ENCODE data around the gene CYP27C1.

CYP27C1 gene

DNA sequence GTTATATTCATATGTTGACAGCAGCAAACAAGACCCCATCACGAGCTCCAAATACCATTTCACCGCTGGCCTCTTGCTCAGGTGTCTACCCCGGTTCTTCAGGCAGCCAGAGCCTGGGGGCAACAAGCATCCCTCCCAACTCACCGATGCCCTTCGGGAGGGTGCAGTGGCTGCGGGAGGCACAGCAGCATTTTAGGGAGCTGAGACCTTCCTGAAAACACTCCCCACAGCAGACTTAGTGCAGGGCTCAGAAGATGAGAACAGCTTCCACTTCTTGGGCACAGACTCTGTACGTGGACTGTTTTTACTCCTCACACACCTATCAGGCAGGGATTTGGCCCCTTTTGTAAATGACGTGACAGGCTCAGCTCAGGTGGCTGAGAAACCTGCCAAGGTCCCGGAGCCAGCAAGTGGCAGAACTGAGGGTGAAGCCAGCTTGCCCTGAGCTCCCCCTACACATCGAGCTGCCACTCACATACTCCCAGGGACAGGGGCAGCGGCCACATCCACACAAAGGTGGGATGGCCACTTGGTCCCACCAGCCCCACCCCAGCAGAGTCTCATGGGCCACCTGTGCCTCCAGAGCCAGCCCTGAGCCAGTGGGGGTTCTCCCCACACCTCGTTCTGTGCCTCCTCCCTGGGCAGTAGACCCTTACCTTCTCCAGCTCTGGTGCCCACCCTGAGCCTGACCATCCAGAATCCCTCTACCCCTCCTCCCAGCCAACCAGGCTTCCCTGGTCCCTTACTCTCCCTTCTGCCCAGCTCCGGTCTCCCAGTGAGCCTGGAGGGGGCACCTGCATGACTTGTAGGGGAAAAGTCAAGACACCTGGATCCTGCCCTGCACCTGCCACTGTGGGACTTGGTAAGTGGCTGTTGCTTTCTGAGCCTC, 28.5 kb downstream of the CYP27C1 start:
- DNase-seq, result no peak

DNA sequence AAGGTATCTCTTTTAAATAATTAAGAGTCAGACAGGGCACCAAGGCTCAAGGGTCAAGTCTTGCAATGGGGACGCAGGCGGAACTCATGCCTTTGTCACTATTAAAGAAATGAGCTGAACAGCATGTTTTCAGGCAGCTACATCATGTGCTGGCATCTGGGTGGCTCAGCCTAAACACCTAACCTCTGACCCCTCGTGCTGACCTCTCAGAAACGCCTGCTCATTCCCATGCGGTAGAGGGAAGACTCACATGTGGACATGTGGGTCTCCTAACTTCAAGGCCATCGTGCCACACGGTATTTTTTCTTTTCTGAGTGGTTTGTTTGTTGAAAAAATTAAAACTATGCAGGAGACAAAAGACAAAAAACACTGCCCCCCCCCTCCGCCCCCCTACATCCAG, 31.3 kb downstream of the CYP27C1 start:
- no peak for DNase-seq

DNA sequence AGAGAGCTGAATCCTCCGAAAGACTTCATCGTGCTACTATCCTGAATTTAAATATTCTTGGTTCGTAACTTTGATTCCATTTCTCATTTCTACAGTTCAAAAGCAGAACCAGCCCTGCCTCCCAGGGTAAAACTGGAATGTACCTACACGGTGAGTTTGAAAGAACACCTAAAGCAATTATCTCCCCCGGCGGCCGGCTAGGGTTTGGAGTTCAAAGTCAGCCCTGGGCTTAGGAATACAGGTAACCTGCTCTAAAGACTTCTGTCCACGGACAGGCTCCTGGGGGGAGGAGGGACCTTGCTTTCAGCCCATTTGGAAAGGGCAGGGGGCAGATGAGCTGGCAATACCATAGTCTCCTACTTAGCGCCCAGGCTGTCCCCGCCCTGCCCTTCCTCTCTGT, 32.3 kb downstream of the CYP27C1 start:
- DNase-seq, result no peak

DNA sequence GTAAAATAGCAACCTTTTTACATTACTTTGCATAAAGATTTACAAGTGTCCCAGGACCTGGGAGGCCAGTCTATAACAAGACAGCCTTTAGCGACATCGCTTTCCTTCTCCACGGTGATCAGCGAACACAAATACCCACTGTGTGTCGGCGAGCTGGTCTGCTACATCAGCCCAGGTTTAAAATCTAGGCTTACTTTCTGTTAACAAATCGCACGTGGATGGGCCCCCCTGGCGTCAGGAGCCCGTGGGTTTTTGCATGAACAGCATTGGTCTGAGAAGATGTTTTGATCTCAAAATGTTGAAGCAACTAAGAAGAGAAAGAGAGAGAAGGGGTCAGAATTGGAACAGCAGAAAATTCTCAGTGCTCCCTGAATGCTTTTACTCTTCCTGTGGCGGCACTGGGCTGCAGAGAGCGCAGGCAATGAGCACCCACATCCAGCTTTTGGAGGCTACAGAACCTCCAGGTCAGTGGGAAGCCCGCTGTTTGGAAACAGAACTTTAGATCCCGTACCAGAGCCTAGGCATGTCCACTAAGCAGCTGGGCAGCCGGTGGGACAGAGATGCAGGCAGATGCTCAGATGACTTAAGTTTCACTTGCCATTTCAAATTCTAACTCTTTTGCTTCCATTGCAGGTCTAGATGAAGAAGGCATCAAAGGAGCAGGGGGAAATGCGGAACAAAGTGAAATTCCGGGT, 32.9 kb downstream of the CYP27C1 start:
- DNase-seq, result no peak

DNA sequence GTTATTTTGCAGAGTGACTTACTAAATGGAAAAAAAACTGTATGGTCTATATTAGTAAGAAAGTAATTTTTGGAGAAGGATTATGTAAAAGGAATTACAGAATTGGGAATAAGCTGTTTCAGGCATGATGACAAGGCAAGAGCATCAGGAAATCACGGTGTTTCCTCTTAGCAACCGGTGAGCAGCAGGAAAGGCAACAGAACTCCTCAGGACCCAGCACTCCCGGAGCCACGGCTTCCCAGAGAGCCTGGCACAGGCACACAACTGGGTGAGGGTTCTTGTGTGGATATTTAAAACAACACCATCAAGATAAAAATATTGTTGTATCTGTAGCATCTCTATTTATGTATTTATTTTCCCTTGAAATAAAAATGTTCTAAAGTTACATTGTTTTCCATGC, 34.4 kb downstream of the CYP27C1 start:
- DNase-seq, result no peak

DNA sequence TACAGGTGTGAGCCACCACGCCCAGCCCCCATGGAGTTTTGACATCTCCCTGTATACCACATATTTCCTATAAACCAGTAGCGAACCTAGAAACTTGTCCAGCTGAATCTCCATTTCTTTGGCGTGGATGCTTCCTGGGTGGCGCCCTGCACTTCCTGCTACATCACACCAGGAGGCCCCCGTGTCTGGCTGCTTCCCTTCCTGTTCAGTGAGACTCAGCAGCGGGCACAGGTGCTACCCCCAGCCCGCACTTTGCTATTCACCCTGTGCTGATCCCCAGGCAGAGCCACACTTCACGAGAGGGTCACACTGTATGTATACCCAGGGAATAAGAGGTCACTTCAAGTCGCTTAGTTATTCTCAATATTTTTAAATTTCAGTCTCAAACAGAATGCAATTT, 35.0 kb downstream of the CYP27C1 start:
- no peak for DNase-seq

DNA sequence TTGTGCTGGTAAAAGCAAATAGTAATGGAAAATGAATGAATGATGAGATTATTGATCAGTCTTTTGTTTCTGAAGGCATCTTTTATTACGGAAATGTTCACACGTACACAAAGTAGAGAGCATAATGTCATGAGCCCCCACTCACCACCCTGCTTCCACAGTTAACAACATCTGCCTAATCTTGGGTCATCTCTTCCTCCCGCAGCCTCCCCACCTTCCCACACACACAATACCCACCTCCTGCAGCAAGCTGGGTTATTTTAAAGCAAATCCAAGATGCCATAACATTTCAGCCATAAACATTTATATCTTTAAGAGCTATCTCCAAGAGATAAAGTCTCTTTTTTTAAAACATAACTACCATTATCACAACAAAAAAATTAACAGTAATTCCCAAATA, 36.3 kb downstream of the CYP27C1 start:
- DNase-seq, result no peak

DNA sequence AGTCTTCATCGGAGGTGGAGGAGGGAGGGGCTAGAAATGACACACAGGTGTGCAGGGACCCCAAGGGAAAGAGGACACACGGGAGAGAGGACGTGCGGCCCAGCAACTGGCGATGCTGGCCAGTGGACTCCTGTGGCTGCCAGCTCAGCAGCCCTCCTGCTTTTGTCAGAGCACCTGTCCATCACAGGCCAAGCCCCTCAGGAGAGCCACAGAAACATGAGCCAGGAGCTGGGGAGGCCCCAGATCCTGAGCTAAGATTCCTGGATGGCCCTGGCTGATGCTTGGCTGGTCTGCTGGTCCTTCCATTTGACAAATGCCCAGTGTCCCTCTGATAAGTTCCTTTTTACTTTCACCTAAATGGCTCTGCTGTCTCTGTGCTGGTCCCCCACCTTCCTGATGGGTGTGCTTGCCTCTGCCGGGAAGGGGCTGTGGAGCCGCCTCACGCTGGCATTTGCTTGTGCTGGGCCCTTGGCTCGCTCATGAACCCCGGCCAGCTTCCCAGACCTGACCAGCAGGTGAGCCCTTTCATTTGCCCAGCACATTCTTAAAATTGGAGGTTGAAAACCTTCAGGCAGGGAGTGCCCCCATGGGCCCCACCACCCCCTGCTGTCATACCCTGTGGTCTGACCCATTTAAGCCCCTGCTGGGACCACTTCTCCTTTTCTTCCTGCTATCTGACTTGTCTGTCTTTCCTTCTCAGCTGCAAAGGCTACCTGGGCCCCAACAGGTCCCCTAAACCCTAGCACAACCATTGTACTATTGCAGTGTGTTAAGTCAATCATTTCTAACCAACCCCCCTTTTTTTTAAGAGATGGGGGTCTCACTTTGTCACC, 37.3 kb downstream of the CYP27C1 start:
- no peak for DNase-seq

DNA sequence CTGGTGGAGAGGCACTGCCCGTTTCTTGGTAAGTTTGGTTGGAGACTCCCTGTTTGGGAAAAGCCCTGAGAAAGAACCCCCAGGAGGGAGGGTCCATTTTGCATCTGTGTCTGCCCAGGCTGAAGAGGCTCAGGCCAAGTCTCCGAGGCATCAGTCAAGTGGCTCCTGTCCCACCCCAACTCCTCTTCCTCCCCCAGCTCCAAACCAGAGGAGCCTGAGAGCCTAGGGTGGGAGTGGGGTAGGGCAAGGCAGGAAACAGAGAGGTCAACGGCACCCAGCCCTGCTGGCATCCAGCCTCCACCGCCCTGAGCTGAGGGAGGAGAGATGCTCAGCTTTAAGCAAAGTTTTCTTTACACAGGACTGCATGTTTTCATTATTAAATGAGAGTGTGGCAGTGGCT, 38.2 kb downstream of the CYP27C1 start:
- no peak for DNase-seq

DNA sequence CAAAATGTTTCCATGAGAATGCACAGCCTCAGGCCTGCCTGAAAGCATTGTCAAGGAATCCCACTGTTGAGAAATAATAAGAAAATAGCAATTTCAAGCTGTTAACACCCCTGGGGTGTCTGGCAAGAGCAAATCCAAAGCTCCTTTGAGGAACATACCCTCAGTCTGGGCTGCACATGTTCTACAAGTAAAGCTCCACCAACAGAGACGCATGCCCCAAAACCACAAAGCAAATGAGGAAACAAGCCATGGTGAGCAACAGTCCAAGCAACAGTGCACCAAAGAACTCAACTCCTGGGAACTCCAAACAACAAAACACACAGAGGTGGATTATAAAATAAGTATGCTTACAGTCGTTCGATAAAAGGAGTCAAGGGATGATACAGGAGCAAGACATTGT, 40.3 kb downstream of the CYP27C1 start:
- DNase-seq, result no peak

DNA sequence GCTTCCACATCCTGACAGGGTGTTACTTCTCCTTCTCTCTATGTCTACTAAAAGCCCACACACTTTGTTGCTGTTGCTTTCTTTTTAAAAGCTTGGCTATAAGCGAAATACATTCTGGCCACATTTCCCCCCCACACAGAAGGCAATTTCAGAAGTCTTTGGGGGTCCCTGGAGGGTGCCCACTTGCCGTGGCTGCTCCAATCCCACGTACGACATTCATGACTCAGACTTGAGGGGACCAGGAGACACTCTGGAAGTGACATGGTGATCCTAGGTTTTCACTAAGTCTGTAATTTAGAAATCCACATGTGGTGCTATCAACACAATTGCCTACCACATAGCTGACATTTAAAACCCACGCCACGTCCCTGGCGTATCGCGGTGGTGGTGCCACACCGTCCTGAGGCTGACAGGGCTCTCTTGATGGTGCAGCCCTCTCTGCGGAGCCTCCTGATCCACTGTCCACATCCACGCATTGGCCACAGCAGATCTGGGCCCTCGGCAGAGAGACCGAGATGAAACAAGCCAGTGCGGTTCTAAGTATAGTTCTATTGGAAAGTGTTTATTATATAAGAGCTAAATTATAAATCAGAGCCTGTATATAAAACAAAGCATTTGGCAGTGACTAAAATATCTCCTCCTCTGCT, 42.4 kb downstream of the CYP27C1 start:
- no peak for DNase-seq

DNA sequence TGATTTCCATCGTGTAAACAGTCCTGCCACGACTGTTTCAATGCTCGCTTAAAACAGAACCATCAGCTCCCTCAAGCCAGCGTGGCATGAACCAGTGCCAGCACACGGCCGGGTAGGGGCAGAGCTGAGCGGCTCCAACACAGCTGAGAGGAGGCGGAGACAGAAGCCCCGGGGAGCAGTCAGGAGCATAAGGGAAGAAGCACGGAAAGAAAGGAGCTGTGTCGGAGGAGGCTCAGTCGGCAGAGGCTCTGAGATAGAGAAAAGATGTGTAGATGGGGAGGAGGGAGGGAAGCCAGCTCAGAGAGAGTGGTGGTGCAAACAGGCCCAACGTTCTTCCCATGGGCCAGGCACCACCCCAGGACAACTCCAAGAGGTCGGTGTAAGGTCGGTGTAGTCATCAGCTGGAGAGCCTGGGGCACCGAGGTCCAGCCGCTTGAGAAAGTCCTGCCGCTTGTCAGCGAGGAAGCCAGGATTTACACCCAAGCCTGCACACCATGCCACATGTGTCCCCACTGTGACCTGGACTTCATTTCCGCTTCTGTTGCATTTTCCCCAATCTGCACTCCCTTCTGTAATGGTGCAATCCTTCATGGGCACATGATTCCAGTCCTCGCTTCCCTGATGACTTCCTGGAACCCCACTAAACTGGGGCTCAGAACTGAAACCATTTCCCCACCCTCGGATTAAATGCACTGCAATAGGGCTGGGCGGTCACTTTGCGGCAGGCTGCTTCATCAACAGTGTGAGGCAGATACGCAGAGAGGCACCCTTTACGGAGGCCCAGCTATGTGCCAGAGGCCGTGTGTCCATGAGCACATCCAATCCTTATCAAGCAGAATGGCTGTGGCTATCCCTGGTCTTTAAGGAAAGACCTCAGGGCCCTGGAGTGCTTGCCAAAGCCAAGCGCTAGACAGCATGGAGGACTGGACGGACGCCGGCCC, 43.5 kb downstream of the CYP27C1 start:
- DNase-seq, result no peak

DNA sequence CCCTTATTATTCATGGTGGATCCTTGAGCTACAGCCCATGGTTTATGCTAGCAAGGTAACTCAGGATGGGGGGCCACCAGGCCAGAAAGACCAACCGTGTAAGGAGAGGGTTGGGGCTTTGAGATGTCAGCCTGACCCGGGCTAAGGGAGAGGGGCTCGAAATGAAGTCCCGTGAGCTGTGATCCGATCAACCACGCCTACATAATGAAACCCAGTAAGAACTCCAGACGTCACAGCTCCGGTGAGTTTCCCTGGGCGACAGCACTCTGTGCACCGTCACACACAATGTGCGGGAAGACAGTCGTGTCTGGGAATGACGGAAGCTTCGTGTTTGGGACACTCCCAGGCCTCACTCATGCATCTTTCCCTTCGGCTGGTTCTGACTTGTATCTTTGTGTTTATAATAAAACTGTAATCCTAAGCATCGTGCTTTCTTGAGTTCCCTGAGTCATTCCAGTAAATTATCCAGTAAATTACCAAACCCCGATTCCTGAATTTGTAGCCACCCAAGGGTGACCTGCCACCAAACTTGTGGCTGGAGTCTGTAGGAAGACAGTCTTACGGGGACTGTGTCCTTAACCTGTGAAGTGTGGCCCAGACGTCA, 44.2 kb downstream of the CYP27C1 start:
- no peak for DNase-seq

DNA sequence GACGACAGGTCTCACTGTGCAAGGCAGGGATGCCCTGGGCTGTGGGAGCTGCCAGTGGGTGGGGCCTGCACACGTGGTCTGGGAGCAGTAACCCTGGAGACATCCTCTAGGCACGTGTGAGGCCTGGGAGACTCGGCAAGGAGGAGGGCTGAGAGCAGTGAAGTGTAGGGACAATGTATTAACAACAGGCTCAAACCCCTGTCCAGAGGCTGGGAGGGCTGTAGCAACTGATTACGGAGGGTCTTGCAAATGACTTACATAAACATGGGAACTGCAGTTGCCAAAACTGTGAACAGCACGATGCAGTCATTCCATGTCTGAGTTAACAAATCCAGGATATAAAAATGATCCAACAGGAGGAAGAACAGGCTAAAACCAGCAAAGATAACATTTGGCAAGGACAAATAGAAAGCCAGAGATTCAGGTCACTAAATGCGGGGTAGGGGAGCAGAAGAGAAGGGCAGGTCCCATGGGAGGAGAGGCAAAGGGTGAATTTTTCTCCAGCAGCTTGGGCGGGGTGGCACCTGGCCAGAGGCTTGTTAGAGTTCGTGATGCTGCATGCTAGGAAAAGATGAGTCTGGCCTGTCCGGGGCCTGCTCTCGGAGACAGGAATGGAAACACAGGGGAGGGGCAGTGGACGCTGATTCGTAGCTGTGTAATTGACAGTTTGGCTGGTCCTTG, 44.9 kb downstream of the CYP27C1 start:
- DNase-seq, result no peak

DNA sequence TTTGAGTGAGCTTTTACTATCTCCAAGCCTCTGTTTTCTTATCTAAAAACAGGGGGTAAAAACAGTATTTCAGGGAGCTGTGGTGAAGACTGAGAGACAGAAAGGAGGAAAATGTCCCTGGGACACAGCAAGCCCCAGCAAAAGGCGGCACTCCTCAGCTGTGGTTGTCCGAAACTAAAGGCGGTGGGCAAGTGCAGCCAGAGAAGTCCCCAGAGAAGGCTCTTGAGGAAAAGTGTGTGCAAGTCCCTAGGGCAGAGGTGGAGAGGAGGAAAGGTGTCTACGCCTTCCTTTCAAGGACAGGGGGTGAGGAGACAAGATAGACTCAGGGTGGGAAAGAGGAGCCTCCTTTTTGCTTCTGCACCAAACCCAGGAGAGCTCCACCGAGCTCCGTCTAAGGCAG, 45.5 kb downstream of the CYP27C1 start:
- no peak for DNase-seq

DNA sequence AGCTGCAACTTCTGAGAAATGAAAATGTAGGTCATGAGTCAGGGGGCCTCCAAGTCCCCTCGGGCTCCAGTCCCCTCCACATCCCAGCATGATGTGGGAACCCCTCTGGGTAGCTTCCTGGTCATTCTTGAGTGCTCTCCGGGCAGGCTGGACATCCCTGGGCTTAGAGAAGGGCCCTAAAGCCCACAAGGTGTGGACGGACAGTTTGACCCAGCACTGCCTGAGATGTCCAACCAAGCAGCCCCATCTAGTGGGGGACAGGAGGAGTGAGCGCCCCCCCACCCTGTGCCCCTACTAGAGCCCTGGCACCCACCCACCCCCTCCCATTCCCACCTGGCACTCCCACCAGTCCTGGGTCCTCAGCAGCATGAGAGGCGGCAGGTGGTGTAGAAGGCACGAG, 46.0 kb downstream of the CYP27C1 start:
- peak in 1 of 6 experiments; percentile 3 for DNase-seq

DNA sequence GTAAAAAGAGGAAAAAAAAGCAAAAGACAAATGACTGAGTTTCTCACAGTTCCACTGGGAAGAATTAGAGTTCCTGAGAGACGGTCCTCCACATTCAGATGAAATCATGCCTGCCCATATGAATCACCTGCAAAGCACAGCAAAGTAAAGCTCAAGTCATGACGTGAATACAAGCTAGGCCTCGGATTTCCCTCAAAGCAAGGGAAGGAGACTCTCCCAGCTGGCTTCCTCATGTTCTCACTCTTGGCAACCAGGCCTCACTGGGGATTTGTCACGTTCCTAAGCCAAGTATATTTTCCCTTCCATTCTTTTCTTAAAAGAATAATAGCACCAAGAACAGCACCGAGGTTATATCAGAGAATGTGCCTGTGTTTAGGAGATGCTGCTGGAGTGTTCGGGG, 47.0 kb downstream of the CYP27C1 start:
- no peak for DNase-seq

DNA sequence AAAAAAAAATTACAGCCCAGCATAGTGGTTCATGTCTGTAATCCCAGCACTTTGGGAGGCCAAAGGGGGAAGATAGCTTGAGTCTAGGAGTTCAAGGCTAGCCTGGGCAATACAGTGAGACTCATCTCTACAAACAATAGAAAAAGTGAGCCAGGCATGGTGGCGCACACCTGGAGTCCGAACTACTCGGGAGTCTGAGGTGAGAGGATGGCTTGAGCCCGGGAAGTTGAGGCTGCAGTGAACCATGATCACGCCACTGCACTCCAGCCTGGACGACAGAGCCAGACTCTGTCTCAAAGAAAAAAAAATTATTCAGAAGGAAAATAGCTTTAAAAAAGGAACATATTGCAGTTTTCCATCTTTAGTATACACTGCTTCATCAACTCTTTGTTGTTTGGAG, 47.8 kb downstream of the CYP27C1 start:
- no peak for DNase-seq

DNA sequence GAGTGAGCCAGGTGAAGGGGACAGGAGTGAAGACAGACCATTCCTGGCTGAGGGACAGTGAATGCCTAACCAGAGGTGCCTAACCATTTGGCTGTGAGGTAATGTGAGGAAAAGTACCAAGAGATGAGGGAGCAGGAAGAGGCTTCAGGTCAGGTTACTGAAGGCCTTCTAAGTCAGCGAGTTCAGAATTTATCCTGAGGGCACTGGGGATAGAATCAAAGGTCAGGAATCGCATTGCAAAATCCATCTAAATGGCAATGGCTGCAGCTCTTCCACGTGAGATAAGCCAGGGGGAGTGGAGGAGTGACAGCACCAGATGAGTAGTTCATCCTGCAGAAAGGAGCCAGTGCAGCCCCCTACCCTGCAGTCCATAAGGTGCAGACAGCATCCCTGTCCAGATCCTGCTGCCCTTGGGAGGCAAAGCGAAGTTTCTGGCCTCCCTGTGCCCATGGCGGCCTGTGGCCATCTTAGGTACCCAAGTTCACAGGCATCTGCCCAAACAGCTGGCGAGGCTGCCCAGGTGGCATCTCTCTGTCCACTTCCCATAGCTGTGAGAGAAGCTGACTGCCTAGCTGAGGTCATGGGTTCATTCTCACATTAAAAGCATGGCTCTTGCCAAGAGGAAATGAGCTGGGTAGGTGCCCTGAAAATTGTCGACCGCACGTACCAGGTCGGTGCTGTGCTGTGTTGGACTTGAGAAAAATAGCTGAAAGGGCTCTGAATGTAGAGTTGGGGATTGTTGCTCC, 49.5 kb downstream of the CYP27C1 start:
- DNase-seq, result no peak

DNA sequence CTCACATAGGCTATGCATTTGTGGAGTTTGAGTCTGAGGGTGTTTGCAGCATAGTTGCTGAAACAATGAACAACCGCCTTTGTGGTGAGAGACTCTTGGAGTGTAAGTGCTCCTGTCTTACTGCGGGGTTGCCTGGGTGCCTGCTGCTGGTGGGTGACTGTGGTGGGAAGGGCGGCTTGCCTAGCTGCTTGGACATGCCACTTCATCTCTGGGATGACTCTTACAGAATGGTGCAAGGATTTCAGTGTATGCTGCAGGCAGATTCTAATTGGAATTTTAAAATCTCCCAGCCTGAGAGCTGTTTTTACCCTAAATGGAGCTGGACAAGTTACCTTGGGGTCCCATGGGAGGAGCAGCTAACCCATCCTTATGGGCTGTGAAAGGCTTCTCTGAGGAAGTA, 50.1 kb downstream of the CYP27C1 start:
- no peak for DNase-seq

Measured in stimulated activated naive CD4-positive, alpha-beta T cell (primary cell).